NOMO-1 (cell line): ENCODE results near the gene LRIT2.
"Not testable (repeated sequence)": the region's sequence is repeated elsewhere in the genome, so short reads cannot be mapped to it uniquely, and the experiment has no call there.

Source experiments
- DNase-seq, 2 experiments: peaks; one replicate each; lab custom pipeline; 2025; ENCODE audit not compliant: unreplicated experiment in 2 of 2; lab: John Stamatoyannopoulos, UW

The LRIT2 gene

GRCh38 chr10:84190621-84191020 lies 34.7 kb downstream of the LRIT2 start:
- DNase-seq = no peak

GRCh38 chr10:84188815-84189214 lies 36.5 kb downstream of the LRIT2 start:
- DNase-seq = no peak

- DNase-seq = no peak
Observed at GRCh38 chr10:84185526-84186175, 39.7 kb downstream of the LRIT2 start.

- no peak for DNase-seq
Observed at GRCh38 chr10:84184517-84184916, 40.8 kb downstream of the LRIT2 start.

- DNase-seq = no peak
Observed at GRCh38 chr10:84181631-84182030, 43.7 kb downstream of the LRIT2 start.

- DNase-seq = not testable (repeated sequence)
Observed at GRCh38 chr10:84180386-84180785, 45.0 kb downstream of the LRIT2 start.

GRCh38 chr10:84179059-84179710 lies 46.2 kb downstream of the LRIT2 start:
- DNase-seq = no peak

GRCh38 chr10:84178160-84178609 lies 47.2 kb downstream of the LRIT2 start:
- no peak for DNase-seq

- peak; percentile 12 to 42 for DNase-seq
Observed at GRCh38 chr10:84177541-84178141, 47.7 kb downstream of the LRIT2 start.

GRCh38 chr10:84176836-84177474 lies 48.4 kb downstream of the LRIT2 start:
- DNase-seq = no peak

GRCh38 chr10:84176351-84176750 lies 49.0 kb downstream of the LRIT2 start:
- no peak for DNase-seq

GRCh38 chr10:84175436-84175835 lies 49.9 kb downstream of the LRIT2 start:
- no peak for DNase-seq

GRCh38 chr10:84173501-84173929 lies 51.8 kb downstream of the LRIT2 start, which contains the start of gene GPR15LG:
Gene GPR15LG (plus strand): TSS chr10:84173801. CDS start chr10:84173852, 51 bp downstream.
- DNase-seq = no peak

GRCh38 chr10:84172467-84173356 lies 52.6 kb downstream of the LRIT2 start:
- DNase-seq = no peak

- DNase-seq = peak in 1 of 2 experiments; percentile 30
Observed at GRCh38 chr10:84171700-84172466, 53.5 kb downstream of the LRIT2 start.

GRCh38 chr10:84171237-84171636 lies 54.1 kb downstream of the LRIT2 start:
- not testable (repeated sequence) for DNase-seq
